HEK293 (cell line): ENCODE data around the gene SELENOO.

ENCODE experiments used
- CTCF ChIA-PET: fragments of 350-600 bp; formaldehyde crosslinking; extraction: SDS; loops from one replicate; lab custom pipeline; 2021; ENCODE audit warnings: antibody characterized with exemption; lab: Yijun Ruan, JAX
- POLR2A ChIA-PET: fragments of 300-600 bp; formaldehyde crosslinking; extraction: SDS; loops from one replicate; lab custom pipeline; 2020; ENCODE audit warnings: antibody characterized with exemption, inconsistent platforms; lab: Yijun Ruan, JAX
- H3K27ac ChIP-seq: fragments of 200-500 bp; sonication (Bioruptor generic); 2 replicates; pipeline ENCODE4 v1.5.1; 2014; ENCODE audit warnings: low read depth, low read length, control low read depth, inconsistent platforms; ENCODE audit errors: extremely low read depth
- H3K36me3 ChIP-seq, 2 experiments: fragments of 200-500 bp in 1 of 2; sonication (Bioruptor generic) in 1 of 2; 1 replicate in 1 of 2; 2 replicates in 1 of 2; pipeline ENCODE4 v1.5.1; 2014 to 2017; ENCODE audit warnings: inconsistent platforms in 2 of 2, low read length in 2 of 2; ENCODE audit not compliant: control insufficient read depth in 2 of 2, insufficient read depth in 1 of 2
- H3K4me1 ChIP-seq: fragments of 200-500 bp; sonication (Bioruptor generic); 2 replicates; pipeline ENCODE4 v1.5.1; 2014; ENCODE audit warnings: mild to moderate bottlenecking, low read length, inconsistent platforms; ENCODE audit not compliant: control insufficient read depth, insufficient read depth
- H3K4me3 ChIP-seq: 2 replicates; pipeline ENCODE4 v1.5.1; 2011; ENCODE audit warnings: low read depth, mild to moderate bottlenecking, control low read depth, low read length, moderate library complexity
- H3K9me3 ChIP-seq: fragments of 200-500 bp; sonication (Bioruptor generic); 2 replicates; pipeline ENCODE4 v1.5.1; 2014; ENCODE audit warnings: low read depth, low read length, inconsistent platforms; ENCODE audit not compliant: control insufficient read depth, insufficient read depth
- ATF2 ChIP-seq: fragments of 450-650 bp; formaldehyde crosslinking; IDR thresholded peaks from 2 replicates; pipeline ENCODE4 v1.5.1; 2016; ENCODE audit warnings: missing biosample characterization, missing genetic modification characterization, low read depth
- BCL11B ChIP-seq: fragments of 450-650 bp; formaldehyde crosslinking; IDR thresholded peaks from 2 replicates; pipeline ENCODE4 v1.5.1; 2016; ENCODE audit warnings: low read depth, missing biosample characterization, missing genetic modification characterization
- BCL6B ChIP-seq: fragments of 450-650 bp; formaldehyde crosslinking; IDR thresholded peaks from 2 replicates; pipeline ENCODE4 v1.5.1; 2017; ENCODE audit warnings: missing biosample characterization, missing genetic modification characterization
- FEZF1 ChIP-seq: fragments of 450-650 bp; formaldehyde crosslinking; IDR thresholded peaks from 2 replicates; pipeline ENCODE4 v1.5.1; 2016; ENCODE audit warnings: missing biosample characterization, missing genetic modification characterization
- KLF1 ChIP-seq: fragments of 450-650 bp; formaldehyde crosslinking; IDR thresholded peaks from 2 replicates; pipeline ENCODE4 v1.5.1; 2016; ENCODE audit warnings: missing biosample characterization, missing genetic modification characterization
- MYNN ChIP-seq: fragments of 450-650 bp; formaldehyde crosslinking; IDR thresholded peaks from 2 replicates; pipeline ENCODE4 v1.5.1; 2016; ENCODE audit warnings: missing biosample characterization, missing genetic modification characterization, borderline replicate concordance
- OSR2 ChIP-seq: fragments of 450-650 bp; formaldehyde crosslinking; IDR thresholded peaks from 2 replicates; pipeline ENCODE4 v1.5.1; 2016; ENCODE audit warnings: missing biosample characterization, missing genetic modification characterization
- TRIM28 ChIP-seq: IDR thresholded peaks from 2 replicates; pipeline ENCODE4 v1.6.1; 2011; ENCODE audit warnings: low read length, control low read depth, borderline replicate concordance
- ZBTB11 ChIP-seq: fragments of 450-650 bp; formaldehyde crosslinking; conservative IDR thresholded peaks from 2 replicates; pipeline ENCODE4 v1.5.1; 2016; ENCODE audit warnings: low read depth, missing biosample characterization, missing genetic modification characterization
- ZBTB48 ChIP-seq: fragments of 450-650 bp; formaldehyde crosslinking; IDR thresholded peaks from 2 replicates; pipeline ENCODE4 v1.5.1; 2016; ENCODE audit warnings: missing biosample characterization, missing genetic modification characterization
- ZFHX2 ChIP-seq: fragments of 450-650 bp; formaldehyde crosslinking; conservative IDR thresholded peaks from 2 replicates; pipeline ENCODE4 v1.5.1; 2016; ENCODE audit warnings: missing biosample characterization, missing genetic modification characterization
- ZNF121 ChIP-seq: fragments of 450-650 bp; formaldehyde crosslinking; IDR thresholded peaks from 2 replicates; pipeline ENCODE4 v1.5.1; 2016; ENCODE audit warnings: missing biosample characterization, missing genetic modification characterization
- ZNF175 ChIP-seq: fragments of 450-650 bp; formaldehyde crosslinking; IDR thresholded peaks from 2 replicates; pipeline ENCODE4 v1.5.1; 2016; ENCODE audit warnings: missing biosample characterization, missing genetic modification characterization
- ZNF184 ChIP-seq: fragments of 450-650 bp; IDR thresholded peaks from 2 replicates; pipeline ENCODE4 v1.5.1; 2018; ENCODE audit warnings: missing biosample characterization, mild to moderate bottlenecking, missing genetic modification characterization
- ZNF37A ChIP-seq: fragments of 450-650 bp; IDR thresholded peaks from 2 replicates; pipeline ENCODE4 v1.5.1; 2018; ENCODE audit warnings: missing biosample characterization, missing genetic modification characterization
- ZNF423 ChIP-seq: fragments of 450-650 bp; formaldehyde crosslinking; IDR thresholded peaks from 2 replicates; pipeline ENCODE4 v1.5.1; 2016; ENCODE audit warnings: missing biosample characterization, missing genetic modification characterization
- ZNF48 ChIP-seq: fragments of 450-650 bp; formaldehyde crosslinking; IDR thresholded peaks from 2 replicates; pipeline ENCODE4 v1.5.1; 2016; ENCODE audit warnings: missing biosample characterization, missing genetic modification characterization
- ZNF558 ChIP-seq: fragments of 450-650 bp; formaldehyde crosslinking; IDR thresholded peaks from 2 replicates; pipeline ENCODE4 v1.5.1; 2016; ENCODE audit warnings: missing biosample characterization, missing genetic modification characterization
- ZNF561 ChIP-seq: fragments of 450-650 bp; IDR thresholded peaks from 2 replicates; pipeline ENCODE4 v1.5.1; 2018; ENCODE audit warnings: missing biosample characterization, missing genetic modification characterization, borderline replicate concordance
- ZNF585B ChIP-seq: fragments of 450-650 bp; formaldehyde crosslinking; IDR thresholded peaks from 2 replicates; pipeline ENCODE4 v1.5.1; 2016; ENCODE audit warnings: missing biosample characterization, missing genetic modification characterization
- ZNF600 ChIP-seq: fragments of 450-650 bp; formaldehyde crosslinking; IDR thresholded peaks from 2 replicates; pipeline ENCODE4 v1.5.1; 2016; ENCODE audit warnings: missing biosample characterization, missing genetic modification characterization
- ZNF777 ChIP-seq: fragments of 450-650 bp; formaldehyde crosslinking; IDR thresholded peaks from 2 replicates; pipeline ENCODE4 v1.5.1; 2017; ENCODE audit warnings: missing biosample characterization, missing genetic modification characterization, borderline replicate concordance
- ZNF791 ChIP-seq: fragments of 450-650 bp; formaldehyde crosslinking; IDR thresholded peaks from 2 replicates; pipeline ENCODE4 v1.5.1; 2016; ENCODE audit warnings: missing biosample characterization, missing genetic modification characterization
- ZNF830 ChIP-seq: fragments of 450-650 bp; IDR thresholded peaks from 2 replicates; pipeline ENCODE4 v1.5.0; 2018; ENCODE audit warnings: missing biosample characterization, missing genetic modification characterization, low read depth, mild to moderate bottlenecking, moderate library complexity
- TF ChIP-seq, protein P1 (sequence below): fragments of 450-650 bp; formaldehyde crosslinking; IDR thresholded peaks from 2 replicates; pipeline ENCODE4 v1.5.1; 2016; ENCODE audit warnings: missing biosample characterization, missing genetic modification characterization
- TF ChIP-seq, protein P2 (sequence below): IDR thresholded peaks from 2 replicates; pipeline ENCODE4 v1.6.1; 2011; ENCODE audit warnings: mild to moderate bottlenecking, low read depth, low read length, borderline replicate concordance
- TF ChIP-seq, protein P3 (sequence below): fragments of 450-650 bp; formaldehyde crosslinking; IDR thresholded peaks from 2 replicates; pipeline ENCODE4 v1.5.1; 2016; ENCODE audit warnings: missing biosample characterization, missing genetic modification characterization

SELENOO gene

GRCh38 chr22:50251477-50252081 lies 50.8 kb downstream of the SELENOO start:
- peak overlapping the region; percentile 55 for H3K4me3 ChIP-seq
- POLR2A ChIA-PET = interaction anchor here (0.5 to 2.2 kb wide), 14 partner anchors 9 to 289 kb away, joined by 4 to 20 read pairs (median 6); partner anchors contain the start of genes LMF2, MAPK12, NCAPH2 and PLXNB2
- TF ChIP-seq ZNF777 (tag by site-specific recombination) (no peak), FEZF1 (no peak), OSR2 (no peak), ZFHX2 (no peak), ZNF121 (tag by site-specific recombination) (no peak), ZNF561 (no peak), ZBTB11 (no peak), ZNF423 (no peak), BCL11B (no peak), ZNF791 (tag by site-specific recombination) (no peak), MYNN (tag by site-specific recombination) (no peak), ZNF184 (no peak), ZNF585B (tag by site-specific recombination) (no peak), ZBTB48 (tag by site-specific recombination) (no peak), ZNF175 (tag by site-specific recombination) (no peak), TRIM28 (no peak), ZNF600 (no peak), ZNF48 (tag by site-specific recombination) (no peak), ZNF558 (no peak), KLF1 (tag by site-specific recombination) (peak; percentile 44; the same call in 1 of the 2 replicates), BCL6B (tag by site-specific recombination) (no peak), ZNF830 (tag by site-specific recombination) (no peak), ZNF37A (tag by site-specific recombination) (no peak), ATF2 (no peak)
- TF ChIP-seq, protein P1, sequence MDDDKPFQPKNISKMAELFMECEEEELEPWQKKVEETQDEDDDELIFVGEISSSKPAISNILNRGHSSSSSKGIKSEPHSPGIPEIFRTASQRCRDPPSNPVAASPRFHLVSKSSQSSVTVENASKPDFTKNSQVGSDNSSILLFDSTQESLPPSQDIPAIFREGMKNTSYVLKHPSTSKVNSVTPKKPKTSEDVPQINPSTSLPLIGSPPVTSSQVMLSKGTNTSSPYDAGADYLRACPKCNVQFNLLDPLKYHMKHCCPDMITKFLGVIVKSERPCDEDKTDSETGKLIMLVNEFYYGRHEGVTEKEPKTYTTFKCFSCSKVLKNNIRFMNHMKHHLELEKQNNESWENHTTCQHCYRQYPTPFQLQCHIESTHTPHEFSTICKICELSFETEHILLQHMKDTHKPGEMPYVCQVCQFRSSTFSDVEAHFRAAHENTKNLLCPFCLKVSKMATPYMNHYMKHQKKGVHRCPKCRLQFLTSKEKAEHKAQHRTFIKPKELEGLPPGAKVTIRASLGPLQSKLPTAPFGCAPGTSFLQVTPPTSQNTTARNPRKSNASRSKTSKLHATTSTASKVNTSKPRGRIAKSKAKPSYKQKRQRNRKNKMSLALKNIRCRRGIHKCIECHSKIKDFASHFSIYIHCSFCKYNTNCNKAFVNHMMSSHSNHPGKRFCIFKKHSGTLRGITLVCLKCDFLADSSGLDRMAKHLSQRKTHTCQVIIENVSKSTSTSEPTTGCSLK (tag by site-specific recombination) = no peak
- TF ChIP-seq, protein P2, sequence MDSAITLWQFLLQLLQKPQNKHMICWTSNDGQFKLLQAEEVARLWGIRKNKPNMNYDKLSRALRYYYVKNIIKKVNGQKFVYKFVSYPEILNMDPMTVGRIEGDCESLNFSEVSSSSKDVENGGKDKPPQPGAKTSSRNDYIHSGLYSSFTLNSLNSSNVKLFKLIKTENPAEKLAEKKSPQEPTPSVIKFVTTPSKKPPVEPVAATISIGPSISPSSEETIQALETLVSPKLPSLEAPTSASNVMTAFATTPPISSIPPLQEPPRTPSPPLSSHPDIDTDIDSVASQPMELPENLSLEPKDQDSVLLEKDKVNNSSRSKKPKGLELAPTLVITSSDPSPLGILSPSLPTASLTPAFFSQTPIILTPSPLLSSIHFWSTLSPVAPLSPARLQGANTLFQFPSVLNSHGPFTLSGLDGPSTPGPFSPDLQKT = no peak
- TF ChIP-seq, protein P3, sequence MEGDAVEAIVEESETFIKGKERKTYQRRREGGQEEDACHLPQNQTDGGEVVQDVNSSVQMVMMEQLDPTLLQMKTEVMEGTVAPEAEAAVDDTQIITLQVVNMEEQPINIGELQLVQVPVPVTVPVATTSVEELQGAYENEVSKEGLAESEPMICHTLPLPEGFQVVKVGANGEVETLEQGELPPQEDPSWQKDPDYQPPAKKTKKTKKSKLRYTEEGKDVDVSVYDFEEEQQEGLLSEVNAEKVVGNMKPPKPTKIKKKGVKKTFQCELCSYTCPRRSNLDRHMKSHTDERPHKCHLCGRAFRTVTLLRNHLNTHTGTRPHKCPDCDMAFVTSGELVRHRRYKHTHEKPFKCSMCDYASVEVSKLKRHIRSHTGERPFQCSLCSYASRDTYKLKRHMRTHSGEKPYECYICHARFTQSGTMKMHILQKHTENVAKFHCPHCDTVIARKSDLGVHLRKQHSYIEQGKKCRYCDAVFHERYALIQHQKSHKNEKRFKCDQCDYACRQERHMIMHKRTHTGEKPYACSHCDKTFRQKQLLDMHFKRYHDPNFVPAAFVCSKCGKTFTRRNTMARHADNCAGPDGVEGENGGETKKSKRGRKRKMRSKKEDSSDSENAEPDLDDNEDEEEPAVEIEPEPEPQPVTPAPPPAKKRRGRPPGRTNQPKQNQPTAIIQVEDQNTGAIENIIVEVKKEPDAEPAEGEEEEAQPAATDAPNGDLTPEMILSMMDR (tag by site-specific recombination) = no peak; the same call in 1 of the 2 replicates

More at GRCh38 chr22:50251477-50252081, 50.8 kb downstream of the SELENOO start:
- peaks cover 8 to 80% of the 10 kb centered on the region in 2 experiments; a peak in 2 of 3 replicates for H3K36me3 ChIP-seq
- H3K4me1 ChIP-seq = peaks cover 9% of the 10 kb centered on the region
- no peak overlapping the region for H3K27ac ChIP-seq
- no peaks in the 10 kb centered on the region for H3K9me3 ChIP-seq
- CTCF ChIA-PET = interaction anchor here (0.6 to 2.6 kb wide), 15 partner anchors 9 to 322 kb away, joined by 3 to 24 read pairs (median 6); partner anchors contain the start of gene MAPK12
